ENCODE data around the gene ENPP1.

DNA sequence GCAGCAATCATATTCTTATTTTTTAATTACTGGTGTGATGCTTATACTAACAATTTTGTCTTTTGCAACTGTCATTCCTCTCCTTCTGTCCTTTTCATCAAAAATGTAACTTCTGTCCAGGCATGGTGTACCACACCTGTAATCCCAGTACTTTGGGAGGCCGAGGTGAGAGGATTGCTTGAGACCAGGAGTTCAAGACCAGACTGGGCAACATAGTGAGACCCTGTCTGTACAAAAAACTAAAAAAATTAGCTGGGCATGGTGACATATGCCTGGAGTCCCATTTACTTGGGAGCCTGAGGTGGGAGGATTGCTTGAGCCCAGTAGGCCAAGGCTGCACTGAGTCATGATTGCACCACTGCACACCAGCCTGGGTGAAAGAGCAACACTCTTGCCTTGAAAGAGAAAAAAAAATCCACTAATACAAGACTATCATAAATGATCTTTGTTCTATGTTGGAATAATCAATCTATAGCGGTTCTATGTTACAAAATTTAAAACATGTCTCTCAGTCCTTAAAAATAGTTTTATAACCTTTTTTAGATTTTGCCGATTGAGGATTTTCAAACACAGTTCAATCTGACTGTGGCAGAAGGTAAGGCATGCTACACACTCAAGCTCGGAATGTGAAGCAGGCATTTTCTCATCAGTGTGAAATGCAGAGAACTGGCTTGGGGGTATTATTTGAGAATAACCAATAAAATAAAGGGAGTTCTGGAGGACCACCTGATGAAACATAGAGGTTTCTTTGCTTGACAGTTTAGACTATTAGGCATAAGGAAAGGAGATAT is 70.4 kb downstream of the ENPP1 start:
- TF ChIP-seq, protein P1, sequence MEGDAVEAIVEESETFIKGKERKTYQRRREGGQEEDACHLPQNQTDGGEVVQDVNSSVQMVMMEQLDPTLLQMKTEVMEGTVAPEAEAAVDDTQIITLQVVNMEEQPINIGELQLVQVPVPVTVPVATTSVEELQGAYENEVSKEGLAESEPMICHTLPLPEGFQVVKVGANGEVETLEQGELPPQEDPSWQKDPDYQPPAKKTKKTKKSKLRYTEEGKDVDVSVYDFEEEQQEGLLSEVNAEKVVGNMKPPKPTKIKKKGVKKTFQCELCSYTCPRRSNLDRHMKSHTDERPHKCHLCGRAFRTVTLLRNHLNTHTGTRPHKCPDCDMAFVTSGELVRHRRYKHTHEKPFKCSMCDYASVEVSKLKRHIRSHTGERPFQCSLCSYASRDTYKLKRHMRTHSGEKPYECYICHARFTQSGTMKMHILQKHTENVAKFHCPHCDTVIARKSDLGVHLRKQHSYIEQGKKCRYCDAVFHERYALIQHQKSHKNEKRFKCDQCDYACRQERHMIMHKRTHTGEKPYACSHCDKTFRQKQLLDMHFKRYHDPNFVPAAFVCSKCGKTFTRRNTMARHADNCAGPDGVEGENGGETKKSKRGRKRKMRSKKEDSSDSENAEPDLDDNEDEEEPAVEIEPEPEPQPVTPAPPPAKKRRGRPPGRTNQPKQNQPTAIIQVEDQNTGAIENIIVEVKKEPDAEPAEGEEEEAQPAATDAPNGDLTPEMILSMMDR (IDR thresholded peaks at IDR 0.05) = no peak
- no peak for TF ChIP-seq EP300 (IDR thresholded peaks at IDR 0.05)

All from ovary (tissue), 3 donors.